C4-2B (cell line): ENCODE data around the gene FCHSD2.

Experiments used
- CTCF ChIP-seq: fragments of 450-650 bp; conservative IDR thresholded peaks from 2 replicates; pipeline ENCODE4 v1.5.1; 2017; ENCODE audit warnings: mild to moderate bottlenecking
- ZFX ChIP-seq: fragments of 450-650 bp; IDR thresholded peaks from 2 replicates; pipeline ENCODE4 v1.6.1; 2017

DNA sequence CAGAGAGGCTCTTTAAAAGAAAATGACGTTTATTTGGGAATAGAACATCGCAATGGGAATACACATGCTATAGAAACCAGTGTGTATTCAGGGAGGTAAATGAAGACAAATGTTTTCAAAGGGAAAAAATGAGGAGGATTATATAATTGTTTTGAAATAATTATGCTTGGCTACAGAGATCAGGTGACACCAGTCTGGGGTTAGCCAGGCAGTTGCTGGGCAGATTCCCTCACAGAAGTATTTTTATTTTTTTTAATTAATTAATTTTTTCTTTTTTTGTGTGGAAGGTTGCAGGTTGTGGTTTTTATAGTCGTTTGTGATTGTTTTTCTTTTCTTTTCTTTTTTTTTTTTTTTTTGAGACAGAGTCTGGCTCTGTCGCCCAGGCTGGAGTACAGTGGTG is 342.7 kb downstream of the FCHSD2 start:
- no peak for TF ChIP-seq ZFX
- no peak for TF ChIP-seq CTCF
